GM10248 (cell line): ENCODE data around the gene CYSTM1.
"Not testable (repeated sequence)": the region's sequence is repeated elsewhere in the genome, so short reads cannot be mapped to it uniquely, and the experiment has no call there.

Experiments
- CTCF ChIA-PET: fragments of 300-600 bp; sonication (Branson Sonifier 250); formaldehyde crosslinking; extraction: SDS; loops from one replicate; lab custom pipeline; 2021; ENCODE audit warnings: antibody characterized with exemption; lab: Yijun Ruan, JAX
- POLR2A ChIA-PET: fragments of 350-650 bp; sonication (Branson Sonifier 250); formaldehyde crosslinking; extraction: SDS; loops from one replicate; lab custom pipeline; 2020; ENCODE audit warnings: antibody characterized with exemption; lab: Yijun Ruan, JAX
- DNase-seq: peaks from one replicate; pipeline ENCODE4 v3.0.0; 2012; ENCODE audit errors: extremely low spot score
- CTCF ChIP-seq: IDR thresholded peaks from 2 replicates; pipeline ENCODE4 v1.5.1; 2012; ENCODE audit warnings: mild to moderate bottlenecking, low read depth; ENCODE audit errors: extremely low read depth, missing control alignments, control extremely low read depth

The CYSTM1 gene

GRCh38 chr5:140197023-140197422 lies 22.0 kb downstream of the CYSTM1 start:
- no peak for DNase-seq
- TF ChIP-seq CTCF, result no peak
- ChIA-PET CTCF (interaction anchor here (1.0 to 4.1 kb wide), 3 partner anchors 9 to 14 kb away, joined by 3 to 12 read pairs (median 11); no protein-coding TSS in a partner anchor), POLR2A (no interaction called here)

- POLR2A ChIA-PET, result not testable (repeated sequence)
- CTCF ChIA-PET, result interaction anchor here (1.0 to 4.1 kb wide), 2 partner anchors 12 to 44 kb away, joined by 3 to 11 read pairs; no protein-coding TSS in a partner anchor
Measured at GRCh38 chr5:140198915-140199314, 23.9 kb downstream of the CYSTM1 start.

GRCh38 chr5:140202078-140202477 lies 27.1 kb downstream of the CYSTM1 start:
- DNase-seq, result no peak
- ChIA-PET CTCF (no interaction called here), POLR2A (no interaction called here)
- TF ChIP-seq CTCF, result no peak

More at GRCh38 chr5:140198915-140199314, 23.9 kb downstream of the CYSTM1 start:
- not testable (repeated sequence) for DNase-seq

GRCh38 chr5:140202610-140203009 lies 27.6 kb downstream of the CYSTM1 start:
- CTCF ChIA-PET, result interaction anchor here (1.4 kb wide), 1 partner anchor 15 kb away, joined by 3 read pairs; no protein-coding TSS in a partner anchor
- TF ChIP-seq CTCF, result no peak
- DNase-seq, result no peak
- POLR2A ChIA-PET, result no interaction called here

- no peak for TF ChIP-seq CTCF
- CTCF ChIA-PET, result interaction anchor here (1.2 to 3.8 kb wide), 6 partner anchors 9 to 158 kb away, joined by 3 to 15 read pairs (median 7); no protein-coding TSS in a partner anchor
- no peak for DNase-seq
- POLR2A ChIA-PET, result interaction anchor here (0.6 kb wide), 1 partner anchor 1644 kb away, joined by 5 read pairs; no protein-coding TSS in a partner anchor
Measured at GRCh38 chr5:140205216-140205615, 30.2 kb downstream of the CYSTM1 start.

- TF ChIP-seq CTCF, result no peak
- CTCF ChIA-PET, result interaction anchor here (0.7 to 3.8 kb wide), 10 partner anchors 8 to 419 kb away, joined by 3 to 15 read pairs (median 4); no protein-coding TSS in a partner anchor
- POLR2A ChIA-PET, result no interaction called here
- DNase-seq, result no peak
Measured at GRCh38 chr5:140205952-140206351, 31.0 kb downstream of the CYSTM1 start.

GRCh38 chr5:140207250-140207964 lies 32.4 kb downstream of the CYSTM1 start:
- DNase-seq, result no peak
- POLR2A ChIA-PET, result no interaction called here
- TF ChIP-seq CTCF, result no peak
- CTCF ChIA-PET, result interaction anchor here (0.8 to 3.8 kb wide), 11 partner anchors 8 to 420 kb away, joined by 3 to 15 read pairs (median 4); no protein-coding TSS in a partner anchor
